Activated CD4-positive, alpha-beta T cell treated with anti-CD3 and anti-CD28 coated beads for 24 hours (primary cell): Measurements from ENCODE around the gene RPS6KC1.
"Not testable (repeated sequence)": the region's sequence is repeated elsewhere in the genome, so short reads cannot be mapped to it uniquely, and the experiment has no call there.

Source experiments
- DNase-seq, 2 donors: peaks; one replicate each; pipeline ENCODE4 v3.0.0-alpha.2; 2020; ENCODE audit warnings: low read depth in 2 of 2

RPS6KC1 gene

DNA sequence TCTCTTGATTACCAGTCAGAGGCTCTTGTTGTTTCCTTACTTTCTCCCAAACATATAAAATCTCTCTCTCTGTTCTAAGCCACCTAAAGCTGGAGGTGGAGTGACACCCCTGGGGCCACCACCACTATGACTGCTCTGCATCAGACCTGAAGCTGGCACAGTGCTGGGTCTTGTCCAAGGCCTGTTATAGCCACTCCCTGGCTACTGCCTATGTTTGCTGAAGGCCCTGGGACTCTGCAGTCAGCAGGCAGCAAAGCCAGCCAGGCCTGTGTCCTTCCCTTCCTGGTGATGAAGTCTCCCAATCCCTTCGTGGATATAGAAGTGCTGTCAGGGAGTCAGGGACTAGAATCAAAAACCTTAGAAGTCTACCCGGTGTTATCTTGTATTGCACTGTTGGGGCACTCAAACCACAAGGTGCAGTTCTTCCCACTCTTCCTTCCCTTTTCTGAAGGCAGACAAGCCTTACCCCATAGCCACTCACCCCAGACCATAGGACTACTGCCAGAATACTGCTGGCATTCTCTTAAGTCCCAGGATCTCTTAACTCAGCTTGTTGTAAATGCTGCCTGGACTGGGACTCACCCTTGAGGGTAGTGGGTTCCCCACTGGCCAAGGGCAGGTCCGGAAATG is 103.1 kb downstream of the RPS6KC1 start:
- DNase-seq: no peak

DNA sequence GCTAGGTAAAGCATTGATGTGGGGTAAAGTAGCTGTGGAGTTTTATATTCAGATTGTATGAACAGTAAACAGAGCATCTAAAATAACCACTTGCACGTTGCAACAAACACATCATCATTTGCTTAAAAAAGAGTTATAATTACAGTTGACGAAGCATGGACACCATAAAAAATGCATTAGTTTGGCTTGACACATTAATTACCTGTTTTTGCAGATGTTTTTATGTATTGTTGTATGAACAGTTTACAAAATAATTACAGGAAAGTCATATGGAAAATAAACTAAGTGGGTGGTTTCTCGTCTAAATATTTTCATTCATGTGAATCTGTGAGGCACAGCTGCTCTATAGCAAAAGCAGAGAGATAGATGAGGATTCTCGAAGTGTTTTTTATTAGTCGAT is 108.3 kb downstream of the RPS6KC1 start:
- DNase-seq: no peak

DNA sequence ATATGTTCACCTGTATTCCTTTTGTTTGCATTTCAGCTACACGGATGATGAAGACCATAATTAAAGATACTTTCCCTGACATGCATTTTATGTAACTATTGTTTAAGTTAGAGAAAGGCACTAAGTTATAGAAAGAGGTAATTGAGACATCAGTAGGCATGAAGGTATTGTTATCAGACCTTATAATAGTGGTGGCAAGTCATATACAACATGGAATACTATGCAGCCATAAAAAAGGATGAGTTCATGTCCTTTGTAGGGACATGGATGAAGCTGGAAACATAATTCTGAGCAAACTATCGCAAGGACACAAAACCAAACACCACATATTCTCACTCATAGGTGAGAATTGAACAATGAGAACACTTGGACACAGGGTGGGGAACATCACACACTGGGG is 109.4 kb downstream of the RPS6KC1 start:
- not testable (repeated sequence) for DNase-seq

DNA sequence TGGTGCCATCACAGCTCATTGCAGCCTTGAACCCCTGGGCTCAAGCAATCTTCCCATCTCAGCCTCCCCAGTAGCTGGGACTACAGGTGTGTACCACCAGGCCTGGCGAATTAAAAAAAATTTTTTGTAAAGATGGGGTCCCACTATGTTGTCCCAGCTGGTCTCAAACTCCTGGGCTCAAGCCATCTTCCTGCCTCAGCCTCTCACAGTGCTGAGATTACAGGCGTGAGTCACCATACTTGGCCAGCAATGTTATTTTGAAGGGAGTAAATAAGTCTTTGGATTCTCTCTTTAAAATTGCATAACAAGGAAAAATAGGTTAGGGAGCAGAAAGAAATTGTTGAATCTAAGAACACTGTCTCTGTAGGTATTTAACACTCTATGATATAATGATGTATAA is 111.3 kb downstream of the RPS6KC1 start:
- DNase-seq: no peak

DNA sequence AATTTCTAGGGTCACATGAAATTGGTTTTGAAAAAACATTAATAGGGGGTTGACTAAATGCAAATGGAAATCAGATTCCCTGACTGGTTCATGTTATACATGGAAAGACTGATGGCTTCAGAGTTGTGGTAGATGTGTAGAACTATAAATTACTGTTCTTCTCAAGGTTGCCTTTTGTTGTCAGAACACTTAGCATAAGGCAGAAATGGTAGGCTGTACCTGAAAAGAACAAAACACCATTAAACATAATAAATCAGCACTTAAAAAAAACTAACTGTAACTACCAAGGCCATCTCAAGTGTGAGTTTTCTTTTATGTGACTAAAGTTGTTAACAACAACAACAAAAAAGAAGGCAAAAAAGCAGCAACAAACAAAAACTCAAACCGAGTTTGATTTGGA is 111.8 kb downstream of the RPS6KC1 start:
- no peak for DNase-seq

DNA sequence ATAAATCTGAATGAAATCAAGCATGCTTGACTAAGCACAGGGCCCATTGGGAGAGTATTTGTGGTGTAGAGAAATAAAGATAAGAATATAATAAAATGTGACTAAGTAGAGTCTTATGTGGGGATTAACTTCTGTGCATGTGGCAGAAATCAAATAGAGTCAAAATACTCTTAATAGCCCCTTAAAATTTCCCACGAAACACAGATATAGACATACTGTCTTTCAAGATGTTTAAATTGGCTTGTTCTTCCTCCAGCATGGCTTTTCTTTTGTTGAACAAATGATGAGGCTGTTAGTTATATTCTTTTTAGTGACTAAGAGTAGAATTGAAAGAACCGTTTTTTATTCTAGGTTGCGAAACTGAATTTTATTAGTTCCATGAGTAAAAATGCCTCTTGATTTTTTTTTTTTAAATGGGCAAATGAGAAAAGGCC is 112.3 kb downstream of the RPS6KC1 start:
- no peak for DNase-seq

DNA sequence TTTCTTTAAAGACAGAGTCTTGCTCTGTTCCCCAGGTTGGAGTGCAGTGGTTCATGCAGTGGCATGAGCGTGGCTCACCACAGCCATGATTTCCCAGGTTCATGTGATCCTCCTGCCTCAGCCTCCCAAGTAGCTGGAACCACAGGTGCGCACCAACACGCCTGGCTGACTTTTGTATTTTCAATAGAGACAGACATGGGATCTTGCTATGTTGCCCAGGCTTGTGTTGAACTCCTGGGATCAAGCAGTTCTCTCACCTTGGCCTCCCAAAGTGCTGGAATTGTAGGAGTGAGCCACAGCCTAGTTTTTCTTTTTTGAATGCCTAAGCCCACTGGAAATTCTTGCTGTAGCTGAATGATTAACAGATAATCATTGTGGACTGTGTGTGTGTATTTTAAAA is 113.5 kb downstream of the RPS6KC1 start:
- no peak for DNase-seq

DNA sequence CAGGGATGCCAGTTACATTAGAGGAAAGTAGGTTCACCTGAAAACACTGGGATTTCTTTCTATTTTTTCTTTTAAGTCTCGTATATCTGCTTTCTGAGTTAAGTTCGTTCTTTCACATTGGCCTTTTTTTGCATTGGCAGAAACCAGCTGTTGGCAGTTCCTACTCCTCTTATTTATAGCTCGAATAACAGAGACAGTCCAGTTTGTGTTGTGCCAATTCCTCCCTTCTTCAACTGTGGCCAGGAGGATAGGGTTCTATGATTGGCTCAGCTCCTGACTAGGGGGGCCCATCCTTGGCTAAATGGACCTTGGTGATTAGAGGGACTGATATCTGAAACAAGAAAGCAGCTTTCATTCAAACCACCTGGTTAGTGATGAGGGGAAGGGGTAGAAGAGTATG is 115.8 kb downstream of the RPS6KC1 start:
- no peak for DNase-seq

DNA sequence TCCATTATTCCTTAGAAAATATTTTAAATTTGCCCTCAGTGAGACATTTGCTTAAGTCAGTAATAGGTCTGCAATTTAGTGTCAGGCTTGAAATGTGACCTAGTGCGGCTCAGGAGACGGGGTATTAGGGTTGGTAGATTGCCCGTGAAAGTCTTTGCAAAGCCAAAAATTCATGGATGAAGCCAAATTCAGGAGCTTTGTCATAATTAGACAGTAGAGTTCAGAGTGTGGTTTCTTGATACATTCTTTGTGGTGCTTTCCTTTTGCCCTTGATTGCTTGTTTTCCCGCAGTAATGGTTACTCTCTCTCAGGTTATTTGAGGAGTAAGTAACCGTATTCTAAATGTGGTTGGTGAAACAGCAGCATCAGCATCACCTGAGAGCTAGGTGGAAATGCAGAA is 120.7 kb downstream of the RPS6KC1 start:
- DNase-seq: no peak

DNA sequence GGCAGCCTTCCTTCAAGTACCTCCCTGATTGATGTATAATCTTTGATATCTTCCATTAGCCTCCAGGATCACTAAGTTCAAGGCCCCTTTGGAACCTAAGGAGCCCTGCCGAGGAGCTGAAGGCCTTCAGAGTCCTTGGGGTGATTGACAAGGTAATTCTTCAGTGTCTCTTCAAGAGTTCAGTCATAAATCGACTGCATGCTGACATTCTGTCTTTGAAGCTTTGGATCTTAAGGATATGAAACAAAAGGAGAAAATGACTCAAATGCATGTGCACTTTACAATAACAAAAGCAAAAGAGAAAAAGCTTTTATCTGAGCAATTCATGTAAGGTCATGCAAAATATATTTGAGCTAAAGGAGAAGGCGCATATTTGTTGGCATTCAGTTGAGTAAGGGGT is 125.3 kb downstream of the RPS6KC1 start:
- DNase-seq: no peak

DNA sequence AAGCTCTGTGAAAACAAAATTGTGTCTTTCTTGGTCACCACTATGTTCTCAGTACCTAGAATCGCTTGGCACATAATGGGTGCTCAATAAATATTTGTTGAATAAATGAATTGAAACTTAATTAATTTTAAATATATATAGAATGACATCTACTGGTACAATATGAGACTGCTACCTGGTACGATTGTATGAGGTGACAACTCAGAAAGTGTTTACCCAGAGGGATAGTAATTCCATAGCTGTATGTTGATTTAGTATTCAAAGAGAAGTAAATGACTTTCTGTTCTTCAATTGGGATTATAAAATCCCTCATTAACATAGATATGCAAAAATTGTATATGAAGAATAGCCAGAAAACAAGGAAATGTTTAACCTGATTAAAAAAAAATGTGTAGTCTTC is 128.7 kb downstream of the RPS6KC1 start:
- no peak for DNase-seq

DNA sequence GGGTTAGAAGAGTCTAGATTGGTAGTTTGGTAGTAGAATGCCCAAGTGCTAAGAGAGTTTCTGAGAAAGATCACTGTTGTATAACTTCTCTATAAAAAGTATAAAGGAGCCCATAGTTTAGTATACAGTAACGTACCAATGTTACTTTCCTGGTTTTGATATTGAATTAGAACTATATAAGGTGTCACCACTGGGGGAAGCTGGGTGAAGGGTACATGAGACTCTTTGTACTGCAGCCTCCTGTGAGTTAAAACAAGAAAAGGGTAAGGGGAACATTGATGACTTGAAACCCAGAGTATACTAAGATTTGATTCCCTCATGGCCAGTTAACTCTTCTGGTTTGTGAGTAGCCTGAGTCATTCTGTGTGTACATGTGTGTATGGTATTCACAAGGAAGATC is 129.8 kb downstream of the RPS6KC1 start:
- no peak for DNase-seq

DNA sequence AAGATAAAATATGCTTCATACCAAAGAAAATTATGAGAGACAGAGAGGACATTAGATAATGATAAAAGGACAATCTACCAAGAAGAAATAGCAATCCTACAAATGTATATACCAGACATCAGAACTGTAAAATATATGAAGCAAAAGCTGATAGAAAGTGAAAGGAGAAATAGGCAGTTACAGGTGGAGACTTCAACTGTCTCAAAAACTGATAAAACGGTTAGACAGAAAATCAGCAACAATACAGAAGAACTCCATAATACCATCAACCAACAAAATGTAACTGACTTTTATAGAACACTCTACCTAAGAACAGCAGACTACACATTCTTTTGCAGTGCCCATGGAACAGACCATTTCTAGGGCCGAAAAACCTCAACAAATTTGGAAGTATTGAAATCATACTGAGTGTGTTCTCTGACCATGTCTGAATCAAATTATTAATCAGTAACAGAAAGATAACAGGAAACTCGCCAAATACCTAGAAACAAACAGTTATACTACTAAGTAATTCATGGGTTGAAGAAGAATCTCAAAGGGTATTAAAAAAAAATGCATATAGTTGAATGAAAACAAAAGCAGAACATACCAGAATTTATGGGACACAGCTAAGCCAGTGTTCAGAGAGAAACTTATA is 132.1 kb downstream of the RPS6KC1 start:
- no peak for DNase-seq

DNA sequence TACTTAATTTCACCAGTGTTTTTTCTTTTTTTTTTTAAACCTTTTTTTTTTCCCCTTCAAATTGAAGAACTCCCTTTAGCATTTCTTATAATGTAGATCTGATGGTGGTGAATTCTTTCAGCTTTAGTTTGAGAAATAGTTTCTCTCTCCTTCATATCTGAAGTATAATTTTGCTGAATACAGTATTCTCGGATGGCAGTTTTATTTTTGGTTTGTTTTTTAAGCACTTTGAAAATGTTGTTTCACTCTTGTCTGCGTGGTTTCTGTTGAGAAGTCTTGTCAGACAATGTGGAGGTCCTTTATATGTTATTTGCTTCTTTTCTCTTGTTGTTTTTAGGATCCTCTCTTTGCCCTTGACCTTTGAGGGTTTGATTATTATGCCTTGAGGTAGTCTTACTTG is 135.1 kb downstream of the RPS6KC1 start:
- DNase-seq: no peak

DNA sequence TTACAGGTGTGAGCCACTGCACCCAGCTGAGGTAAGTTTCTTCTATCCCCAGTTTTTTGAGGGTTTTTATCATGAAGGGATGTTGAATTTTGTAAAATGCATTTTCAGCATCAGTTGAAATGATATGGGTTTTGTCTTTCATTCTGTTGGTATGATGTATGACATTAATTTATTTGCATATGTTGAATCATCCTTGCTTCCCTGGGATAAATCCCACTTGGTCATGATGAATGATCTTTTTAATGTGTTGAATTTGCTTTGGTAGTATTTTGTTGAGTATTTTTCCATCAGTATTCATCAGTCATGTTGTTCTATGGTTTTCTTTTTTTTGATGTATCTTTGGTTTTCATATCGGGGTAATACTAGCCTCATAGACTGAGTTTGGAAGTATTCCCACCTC is 141.0 kb downstream of the RPS6KC1 start:
- no peak for DNase-seq

DNA sequence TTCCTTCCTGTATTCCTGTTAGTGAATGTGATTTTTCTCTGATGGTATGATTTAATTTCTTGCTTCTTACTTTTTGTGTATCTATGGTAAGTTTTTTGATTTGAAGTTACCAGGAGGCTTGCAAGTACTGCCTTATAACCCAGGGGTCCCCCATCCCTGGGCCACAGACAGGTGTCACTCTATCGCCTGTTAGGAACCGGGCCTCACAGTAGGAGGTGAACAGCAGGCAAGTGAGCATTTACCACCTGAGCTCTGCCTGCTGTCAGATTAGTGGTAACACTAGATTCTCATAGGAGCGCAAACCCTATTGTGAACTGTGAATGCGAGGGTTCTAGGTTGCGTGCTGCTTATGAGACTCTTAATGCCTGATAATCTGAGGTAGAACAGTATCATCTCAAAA is 143.3 kb downstream of the RPS6KC1 start:
- no peak for DNase-seq

DNA sequence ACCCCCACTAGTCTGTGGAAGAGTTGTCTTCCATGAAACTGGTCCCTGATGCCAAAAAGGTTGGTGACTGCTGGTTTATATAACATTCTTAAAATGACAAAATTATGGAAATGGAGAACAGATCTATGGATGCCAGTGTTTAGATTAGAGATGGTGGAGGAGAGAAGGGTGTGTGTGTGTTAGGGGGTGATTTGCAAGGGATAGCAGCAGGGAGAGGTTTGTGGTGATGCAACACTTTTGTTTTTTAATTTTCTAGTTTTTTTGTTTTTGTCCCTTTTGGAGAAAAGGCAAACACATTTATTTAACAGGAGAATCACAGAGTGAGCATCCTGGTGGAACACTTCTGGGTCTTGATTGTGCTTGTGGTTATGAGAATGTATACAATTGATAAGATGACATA is 143.8 kb downstream of the RPS6KC1 start:
- DNase-seq: no peak

DNA sequence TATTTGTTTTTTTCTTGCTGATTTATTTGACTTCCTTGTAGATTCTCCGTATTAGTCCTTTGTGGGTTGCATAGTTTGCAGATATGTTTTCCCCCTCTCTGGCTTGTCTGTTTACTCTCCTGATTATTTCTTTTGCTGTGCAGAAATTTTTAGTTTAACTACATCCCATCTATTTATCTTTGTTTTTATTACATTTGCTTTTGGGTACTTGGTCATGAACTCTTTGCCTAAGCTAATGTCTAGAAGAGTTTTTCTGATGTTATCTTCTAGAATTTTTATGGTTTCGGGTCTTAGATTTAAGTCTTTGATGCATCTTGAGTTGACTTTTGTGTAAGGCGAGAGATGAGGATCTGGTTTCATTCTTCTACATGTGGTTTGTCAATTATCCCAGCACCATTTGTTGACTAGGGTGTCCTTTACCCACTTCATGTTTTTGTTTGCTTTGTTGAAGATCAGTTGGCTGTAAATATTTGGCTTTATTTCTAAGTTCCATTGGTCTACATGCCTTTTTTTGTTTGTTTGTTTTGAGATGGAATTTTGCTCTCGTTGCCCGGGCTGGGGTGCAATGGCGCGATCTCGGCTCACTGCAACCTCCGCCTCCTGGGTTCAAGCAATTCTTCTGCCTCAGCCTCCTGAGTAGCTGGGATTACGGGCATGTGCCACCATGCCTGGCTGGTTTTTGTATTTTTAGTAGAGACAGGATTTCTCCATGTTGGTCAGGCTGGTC is 145.4 kb downstream of the RPS6KC1 start:
- DNase-seq: not testable (repeated sequence)

DNA sequence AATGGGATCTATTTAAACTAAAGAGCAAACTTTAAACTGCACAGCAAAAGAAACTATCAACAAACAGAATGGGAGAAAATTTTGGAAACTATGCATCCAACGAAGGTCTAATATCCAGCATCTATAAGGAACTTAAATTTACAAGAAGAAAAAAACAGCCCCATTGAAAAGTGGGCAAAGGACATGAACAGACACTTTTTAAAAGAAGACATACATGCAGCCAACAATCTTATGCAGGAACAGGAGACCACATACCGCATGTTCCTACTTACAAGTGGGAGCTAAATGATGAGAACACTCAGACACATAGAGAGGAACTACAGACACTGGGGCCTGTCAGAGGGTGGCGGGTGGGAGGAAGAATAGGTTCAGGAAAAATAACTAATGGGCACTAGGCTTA is 149.6 kb downstream of the RPS6KC1 start:
- DNase-seq: no peak

DNA sequence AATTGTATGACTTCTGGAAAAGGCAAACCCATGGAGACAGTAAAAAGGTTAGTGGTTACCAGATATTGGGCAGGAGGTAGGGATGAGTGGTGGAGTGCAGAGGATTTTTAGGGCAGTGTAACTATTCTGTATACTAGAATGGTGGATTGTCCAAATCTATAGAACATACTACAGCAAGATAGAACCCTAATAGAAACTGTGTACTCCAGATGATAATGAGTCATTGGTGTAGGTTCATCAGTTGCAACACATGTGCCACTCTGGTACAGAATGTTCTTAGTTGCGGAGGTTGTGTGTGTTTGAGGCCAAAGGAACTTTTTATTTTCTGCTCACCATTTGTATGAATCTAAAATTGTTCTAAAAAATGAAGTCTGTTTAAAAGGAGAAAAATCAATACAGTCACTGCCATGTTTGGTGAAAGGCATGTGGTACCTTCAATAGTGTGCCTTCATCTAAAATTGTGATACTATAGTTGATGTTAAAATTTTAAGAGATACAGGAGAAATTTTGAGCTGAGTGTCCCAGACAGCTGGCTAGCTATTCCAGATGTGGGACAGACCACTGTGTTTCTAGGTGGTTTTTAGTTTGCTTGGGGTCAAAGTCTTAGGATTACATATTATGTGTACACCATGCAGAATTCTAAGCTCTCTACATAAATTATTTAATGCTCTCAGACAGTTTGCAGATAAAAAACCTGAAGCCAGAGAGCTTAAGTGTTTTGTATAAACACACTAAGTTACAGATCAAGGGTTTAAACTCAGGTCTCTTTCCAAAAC is 150.5 kb downstream of the RPS6KC1 start:
- DNase-seq: no peak

DNA sequence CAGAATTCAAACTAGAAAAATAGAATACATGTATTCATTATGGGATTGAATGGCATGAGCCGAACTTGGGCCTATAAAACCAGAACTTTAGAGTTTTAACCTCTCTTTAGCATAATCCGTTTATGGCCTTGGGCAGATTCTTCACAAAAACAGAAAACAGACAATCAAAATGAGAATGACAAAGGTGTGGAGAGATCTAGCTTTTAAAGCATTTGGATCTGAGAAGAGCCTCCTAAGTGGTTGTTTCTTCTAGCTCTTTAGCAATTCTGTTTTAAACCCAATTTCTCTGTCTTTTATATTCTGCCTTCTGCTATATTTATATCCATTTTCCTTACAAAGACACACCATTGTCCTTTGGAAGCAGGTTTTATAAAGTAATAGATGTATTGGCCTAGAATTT is 160.2 kb downstream of the RPS6KC1 start:
- DNase-seq: no peak

DNA sequence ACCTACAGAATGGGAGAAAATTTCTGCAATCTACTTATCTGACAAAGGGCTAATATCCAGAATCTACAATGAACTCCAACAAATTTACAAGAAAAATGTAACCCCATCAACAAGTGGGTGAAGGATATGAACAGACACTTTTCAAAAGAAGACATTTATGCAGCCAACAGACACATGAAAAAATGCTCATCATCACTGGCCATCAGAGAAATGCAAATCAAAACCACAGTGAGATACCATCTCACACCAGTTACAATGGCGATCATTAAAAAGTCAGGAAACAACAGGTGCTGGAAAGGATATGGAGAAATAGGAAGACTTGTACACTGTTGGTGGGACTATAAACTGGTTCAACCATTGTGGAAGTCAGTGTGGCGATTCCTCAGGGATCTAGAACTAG is 168.0 kb downstream of the RPS6KC1 start:
- DNase-seq: not testable (repeated sequence)

DNA sequence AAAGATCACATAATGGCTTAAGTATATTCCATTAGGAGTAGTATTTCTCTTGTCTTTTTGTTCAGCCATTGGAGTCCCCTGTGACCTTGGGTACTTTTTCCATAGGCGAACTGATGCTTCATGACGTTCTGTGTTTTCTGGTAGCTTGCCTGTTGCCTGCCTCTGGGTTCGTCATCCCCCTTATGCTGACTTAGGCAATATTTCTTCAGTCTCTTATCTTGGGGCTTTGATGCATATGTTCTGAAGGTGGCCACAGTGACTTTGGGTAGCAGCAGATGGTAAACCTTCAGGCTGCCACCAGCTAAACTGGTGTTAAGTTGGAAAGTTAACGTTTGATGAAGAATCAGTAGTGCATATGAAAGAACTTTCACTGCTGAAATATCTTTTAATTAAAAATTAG is 170.2 kb downstream of the RPS6KC1 start:
- no peak for DNase-seq
